Transverse colon (tissue), 4 donors: Measurements from ENCODE around the gene SLC5A1. TPM values are rescaled to one million over a fixed set of nuclear protein-coding genes. Genes with fewer than 3 reads are reported as not detected.

Experiments used
- DNase-seq: peaks from one replicate; pipeline ENCODE4 v3.0.0-alpha.2; 2019
- H3K27ac ChIP-seq, 4 donors: fragments of 200-600 bp; sonication (generic); 2 replicates each; pipeline ENCODE4 v1.5.1; 2016 to 2018; ENCODE audit warnings: inconsistent platforms in 4 of 4
- H3K27me3 ChIP-seq: fragments of 200-600 bp; sonication (generic); 2 replicates; pipeline ENCODE4 v1.5.1; 2017; ENCODE audit warnings: inconsistent platforms
- H3K36me3 ChIP-seq, 4 donors: fragments of 200-600 bp; sonication (generic); 2 replicates each; pipeline ENCODE4 v1.5.1; 2017 to 2019; ENCODE audit warnings: inconsistent platforms in 4 of 4
- H3K4me1 ChIP-seq, 4 donors: fragments of 200-600 bp; sonication (generic); 2 replicates each; pipeline ENCODE4 v1.5.1; 2017 to 2020; ENCODE audit warnings: inconsistent platforms in 4 of 4
- H3K4me3 ChIP-seq, 4 donors: fragments of 200-600 bp; sonication (generic); 1 replicate in 1 of 4; 2 replicates in 3 of 4; pipeline versions ENCODE4 v1.5.1 to v1.6.1; 2017 to 2019; ENCODE audit warnings: inconsistent platforms in 4 of 4
- H3K9me3 ChIP-seq, 2 donors: fragments of 200-600 bp; sonication (generic); 2 replicates each; pipeline ENCODE4 v1.5.1; 2017 to 2019; ENCODE audit warnings: inconsistent platforms in 2 of 2
- EP300 ChIP-seq: sonication (generic); formaldehyde crosslinking; IDR thresholded peaks from one replicate; pipeline ENCODE4 v1.6.1; 2017; ENCODE audit warnings: antibody characterized with exemption, low read depth
- POLR2A ChIP-seq: fragments of 450-650 bp; IDR thresholded peaks from one replicate; pipeline ENCODE4 v1.6.1; 2016; ENCODE audit warnings: antibody characterized with exemption, mild to moderate bottlenecking, moderate library complexity
- POLR2AphosphoS5 ChIP-seq, 3 donors: sonication (generic); formaldehyde crosslinking; IDR thresholded peaks; one replicate each; pipeline ENCODE4 v1.6.1; 2016; ENCODE audit warnings: antibody characterized with exemption in 3 of 3
- WGBS, 2 donors: methylation state at CpG; one replicate each; pipeline ENCODE4 v1.1.5; 2018; ENCODE audit warnings: low coverage in 1 of 2; 5-methylcytosine and 5-hydroxymethylcytosine counted together
- in situ Hi-C, 4 donors: fragments of 200-750 bp; cut with MboI; loops; one replicate each; pipeline versions ENCODE4 v1.15.0 to v1.15.1; 2017; ENCODE audit warnings: low sequenced_read_pairs in 3 of 4, low pct_ligation_motif_present in 1 of 4, low pct_unique_long_range_greater_than_20kb in 1 of 4
- intact Hi-C: fragments of 100-400 bp; cut with DNase I; formaldehyde crosslinking; loops from one replicate; pipeline ENCODE4 v1.15.1; 2023; ENCODE audit warnings: low total_unique reads
- total RNA-seq, 4 donors: library from RNA; depleted of rRNA; stranded (reverse); fragments of >200 nt; gene quantifications; one replicate each; pipeline ENCODE4 v1.1.0, GENCODE V29; 2016
- TF ChIP-seq, protein P1 (sequence below), 5 experiments: fragments of 200-600 bp in 3 of 5; fragments of 450-650 bp in 2 of 5; sonication (generic) in 3 of 5; IDR thresholded peaks; 1 replicate in 2 of 5; 2 replicates in 3 of 5; pipeline ENCODE4 v1.5.1; 2016 to 2017; ENCODE audit warnings: antibody characterized with exemption in 5 of 5, inconsistent platforms in 3 of 5, mild to moderate bottlenecking in 2 of 5, moderate library complexity in 1 of 5

SLC5A1 gene
- total RNA-seq, 4 donors from 2014 or later: 25.5 to 145 (median 83.2) TPM

DNA sequence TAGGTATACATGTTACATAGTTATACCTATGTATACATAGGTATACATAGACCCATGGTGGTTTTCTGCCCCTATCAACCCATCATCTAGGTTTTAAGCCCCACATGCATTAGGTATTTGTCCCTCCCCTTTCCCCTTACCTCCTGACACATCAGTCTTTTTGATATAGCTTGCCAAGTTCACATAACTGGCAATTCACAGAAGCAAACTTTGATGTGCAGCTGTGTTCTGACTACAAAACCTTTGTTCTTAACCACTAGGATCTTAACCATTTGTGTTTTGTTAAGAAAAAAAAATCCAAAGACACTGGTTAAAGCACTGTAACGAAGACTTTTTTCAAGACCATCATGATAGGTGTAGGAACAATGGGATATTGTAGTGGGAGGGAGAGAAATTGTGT lies 42.9 kb upstream of the SLC5A1 start:
- H3K4me1 ChIP-seq: no peaks in the 10 kb centered on the region
- intact Hi-C loops: no loop called here
- TF ChIP-seq, protein P1, sequence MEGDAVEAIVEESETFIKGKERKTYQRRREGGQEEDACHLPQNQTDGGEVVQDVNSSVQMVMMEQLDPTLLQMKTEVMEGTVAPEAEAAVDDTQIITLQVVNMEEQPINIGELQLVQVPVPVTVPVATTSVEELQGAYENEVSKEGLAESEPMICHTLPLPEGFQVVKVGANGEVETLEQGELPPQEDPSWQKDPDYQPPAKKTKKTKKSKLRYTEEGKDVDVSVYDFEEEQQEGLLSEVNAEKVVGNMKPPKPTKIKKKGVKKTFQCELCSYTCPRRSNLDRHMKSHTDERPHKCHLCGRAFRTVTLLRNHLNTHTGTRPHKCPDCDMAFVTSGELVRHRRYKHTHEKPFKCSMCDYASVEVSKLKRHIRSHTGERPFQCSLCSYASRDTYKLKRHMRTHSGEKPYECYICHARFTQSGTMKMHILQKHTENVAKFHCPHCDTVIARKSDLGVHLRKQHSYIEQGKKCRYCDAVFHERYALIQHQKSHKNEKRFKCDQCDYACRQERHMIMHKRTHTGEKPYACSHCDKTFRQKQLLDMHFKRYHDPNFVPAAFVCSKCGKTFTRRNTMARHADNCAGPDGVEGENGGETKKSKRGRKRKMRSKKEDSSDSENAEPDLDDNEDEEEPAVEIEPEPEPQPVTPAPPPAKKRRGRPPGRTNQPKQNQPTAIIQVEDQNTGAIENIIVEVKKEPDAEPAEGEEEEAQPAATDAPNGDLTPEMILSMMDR (IDR thresholded peaks at IDR 0.05): no peak
- no peak for TF ChIP-seq POLR2AphosphoS5 (IDR thresholded peaks at IDR 0.05)
- no peak for TF ChIP-seq EP300
- TF ChIP-seq POLR2A: no peak
- WGBS, 2 donors: 50 to 58% methylated on average over 1 of the region's 1 CpG
- no peak overlapping the region for H3K4me3 ChIP-seq
- H3K27ac ChIP-seq: no peak overlapping the region
- no peaks in the 10 kb centered on the region for H3K9me3 ChIP-seq
- no peak for DNase-seq
- in situ Hi-C loops: no loop called here
- H3K36me3 ChIP-seq: no peaks in the 10 kb centered on the region
- H3K27me3 ChIP-seq: peaks cover 4% of the 10 kb centered on the region

DNA sequence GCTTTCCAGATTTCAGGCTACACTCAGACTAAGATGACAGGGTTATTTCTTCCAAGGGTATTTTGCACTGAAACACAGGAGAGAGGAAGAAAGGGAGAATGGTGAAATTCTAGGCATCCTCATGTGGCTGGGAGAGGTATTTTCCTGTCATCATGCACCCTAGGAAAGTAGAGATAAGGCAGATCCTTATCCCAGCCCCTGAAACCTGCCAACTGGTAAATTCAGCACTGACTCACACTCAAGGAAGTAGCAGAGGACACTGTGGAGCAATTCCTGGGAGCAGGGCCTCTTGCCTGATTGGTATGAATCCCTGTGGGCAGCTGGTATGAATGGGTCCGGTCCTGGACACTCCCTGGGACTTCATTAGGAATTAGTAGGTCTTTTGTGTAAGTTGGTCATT lies 37.6 kb upstream of the SLC5A1 start:
- Histone ChIP-seq H3K27me3 (no peaks in the 10 kb centered on the region), H3K27ac (no peak overlapping the region), H3K36me3 (no peaks in the 10 kb centered on the region), H3K9me3 (no peaks in the 10 kb centered on the region), H3K4me3 (no peak overlapping the region), H3K4me1 (no peaks in the 10 kb centered on the region)
- TF ChIP-seq POLR2A: no peak
- TF ChIP-seq, protein P1 (IDR thresholded peaks at IDR 0.05): no peak
- no peak for TF ChIP-seq EP300
- TF ChIP-seq POLR2AphosphoS5 (IDR thresholded peaks at IDR 0.05): no peak
- DNase-seq: no peak
- in situ Hi-C loops: no loop called here
- intact Hi-C loops: no loop called here
- 50% methylated on average over 1 of the region's 1 CpG; no CpG with 5 or more reads in 1 of the 2 donors for WGBS, 2 donors

DNA sequence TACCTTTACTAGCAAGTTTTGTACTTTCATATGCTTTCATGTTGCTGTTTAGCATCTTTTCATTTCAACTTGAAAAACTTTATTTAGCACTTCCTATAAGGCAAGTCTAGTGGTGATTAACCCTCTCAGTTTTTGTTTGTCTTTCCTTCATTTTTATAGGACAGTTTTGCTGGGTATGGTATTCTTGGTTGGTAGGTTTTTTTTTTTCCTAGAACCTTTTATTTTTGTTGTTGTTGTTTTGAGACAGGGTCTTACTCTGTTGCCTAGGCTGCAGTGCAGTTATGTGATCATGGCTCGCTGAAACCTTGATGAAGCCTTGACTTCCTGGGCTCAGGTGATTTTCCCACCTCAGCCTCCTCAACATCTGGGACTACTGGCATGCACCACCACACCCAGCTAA lies 29.9 kb upstream of the SLC5A1 start:
- no peak for DNase-seq
- no peak overlapping the region for H3K27ac ChIP-seq
- WGBS, 2 donors: 83 to 86% methylated on average over 1 of the region's 1 CpG
- no peaks in the 10 kb centered on the region for H3K27me3 ChIP-seq
- in situ Hi-C loops: no loop called here
- no peaks in the 10 kb centered on the region for H3K4me1 ChIP-seq
- intact Hi-C loops: no loop called here
- peaks cover 16 to 17% of the 10 kb centered on the region in 2 donors for H3K9me3 ChIP-seq
- TF ChIP-seq POLR2AphosphoS5 (IDR thresholded peaks at IDR 0.05) (no peak), EP300 (no peak), POLR2A (no peak)
- TF ChIP-seq, protein P1 (IDR thresholded peaks at IDR 0.05): no peak
- H3K4me3 ChIP-seq: no peak overlapping the region
- H3K36me3 ChIP-seq: no peaks in the 10 kb centered on the region

DNA sequence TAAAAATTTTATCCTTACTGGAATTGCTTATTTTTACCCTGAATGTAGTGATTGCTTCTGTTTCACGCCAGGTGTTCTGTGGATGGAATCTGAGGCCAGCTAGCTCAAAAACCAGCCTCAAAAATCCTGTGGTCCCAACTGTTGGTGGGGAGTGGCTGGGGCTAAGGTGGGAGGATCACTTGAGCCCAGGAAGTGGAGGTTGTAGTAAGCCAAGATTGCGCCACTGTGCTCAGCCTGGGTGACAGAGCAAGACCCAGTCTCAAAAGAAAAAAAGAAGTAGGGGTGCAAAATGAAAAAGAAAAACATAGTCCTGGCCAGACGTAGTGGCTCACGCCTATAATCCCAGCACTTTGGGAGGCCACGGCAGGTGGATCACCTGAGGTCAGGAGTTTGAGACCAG lies 27.0 kb upstream of the SLC5A1 start:
- no peak for DNase-seq
- in situ Hi-C loops (no loop called here), intact Hi-C loops (no loop called here)
- Histone ChIP-seq H3K36me3 (no peaks in the 10 kb centered on the region), H3K4me3 (no peak overlapping the region), H3K9me3 (peaks cover 16 to 17% of the 10 kb centered on the region in 2 donors), H3K27ac (no peak overlapping the region), H3K27me3 (no peaks in the 10 kb centered on the region), H3K4me1 (no peaks in the 10 kb centered on the region)
- 84 to 87% methylated on average over 5 of the region's 5 CpGs for WGBS, 2 donors
- TF ChIP-seq, protein P1 (IDR thresholded peaks at IDR 0.05): no peak
- TF ChIP-seq EP300 (no peak), POLR2A (no peak), POLR2AphosphoS5 (IDR thresholded peaks at IDR 0.05) (no peak)
